Measurements from ENCODE around the gene TLE7.

GRCh38 chr16:71473891-71474290, 32.0 kb upstream of the TLE7 start:
- TF ChIP-seq CTCF (IDR thresholded peaks at IDR 0.05) (no peak), POLR2A (IDR thresholded peaks at IDR 0.05) (no peak)
